Measurements from ENCODE around the gene INHA.

DNA sequence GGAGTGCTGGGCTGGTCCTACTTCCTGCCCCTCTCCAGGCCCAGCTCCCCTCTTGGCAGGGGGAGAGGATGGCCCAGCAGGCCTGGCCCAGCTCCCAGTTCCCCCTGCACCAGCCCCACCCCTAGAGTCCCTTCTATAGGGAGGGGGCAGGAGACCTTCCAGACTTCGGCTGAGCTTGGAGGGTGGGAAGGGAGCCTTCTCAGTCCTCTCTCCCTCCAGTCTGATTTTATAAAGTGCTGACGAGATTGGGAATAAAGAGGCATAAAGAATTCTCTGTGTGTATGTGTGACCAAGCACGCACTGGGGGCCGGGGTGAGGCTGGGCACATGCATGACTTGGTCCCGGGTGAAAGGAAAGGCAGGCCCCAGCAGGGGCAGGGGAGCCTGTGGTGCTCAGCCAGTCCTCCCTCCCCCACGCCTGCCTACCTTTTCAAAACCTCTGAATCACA, 33.6 kb upstream of the INHA start:
- TF ChIP-seq, protein P1, sequence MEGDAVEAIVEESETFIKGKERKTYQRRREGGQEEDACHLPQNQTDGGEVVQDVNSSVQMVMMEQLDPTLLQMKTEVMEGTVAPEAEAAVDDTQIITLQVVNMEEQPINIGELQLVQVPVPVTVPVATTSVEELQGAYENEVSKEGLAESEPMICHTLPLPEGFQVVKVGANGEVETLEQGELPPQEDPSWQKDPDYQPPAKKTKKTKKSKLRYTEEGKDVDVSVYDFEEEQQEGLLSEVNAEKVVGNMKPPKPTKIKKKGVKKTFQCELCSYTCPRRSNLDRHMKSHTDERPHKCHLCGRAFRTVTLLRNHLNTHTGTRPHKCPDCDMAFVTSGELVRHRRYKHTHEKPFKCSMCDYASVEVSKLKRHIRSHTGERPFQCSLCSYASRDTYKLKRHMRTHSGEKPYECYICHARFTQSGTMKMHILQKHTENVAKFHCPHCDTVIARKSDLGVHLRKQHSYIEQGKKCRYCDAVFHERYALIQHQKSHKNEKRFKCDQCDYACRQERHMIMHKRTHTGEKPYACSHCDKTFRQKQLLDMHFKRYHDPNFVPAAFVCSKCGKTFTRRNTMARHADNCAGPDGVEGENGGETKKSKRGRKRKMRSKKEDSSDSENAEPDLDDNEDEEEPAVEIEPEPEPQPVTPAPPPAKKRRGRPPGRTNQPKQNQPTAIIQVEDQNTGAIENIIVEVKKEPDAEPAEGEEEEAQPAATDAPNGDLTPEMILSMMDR (IDR thresholded peaks at IDR 0.05) = no peak
- no peak for TF ChIP-seq POLR2A (IDR thresholded peaks at IDR 0.05)

Measured in right lobe of liver (tissue), 4 donors.